ENCODE data around the gene ZNF366.

Gene ZNF366

GRCh38 chr5:72487177-72487576, 20.0 kb downstream of the ZNF366 start:
- DNase-seq, result no peak

- no peak for DNase-seq
These were observed 20.8 kb downstream of the ZNF366 start for GRCh38 chr5:72486371-72486770.

DNA sequence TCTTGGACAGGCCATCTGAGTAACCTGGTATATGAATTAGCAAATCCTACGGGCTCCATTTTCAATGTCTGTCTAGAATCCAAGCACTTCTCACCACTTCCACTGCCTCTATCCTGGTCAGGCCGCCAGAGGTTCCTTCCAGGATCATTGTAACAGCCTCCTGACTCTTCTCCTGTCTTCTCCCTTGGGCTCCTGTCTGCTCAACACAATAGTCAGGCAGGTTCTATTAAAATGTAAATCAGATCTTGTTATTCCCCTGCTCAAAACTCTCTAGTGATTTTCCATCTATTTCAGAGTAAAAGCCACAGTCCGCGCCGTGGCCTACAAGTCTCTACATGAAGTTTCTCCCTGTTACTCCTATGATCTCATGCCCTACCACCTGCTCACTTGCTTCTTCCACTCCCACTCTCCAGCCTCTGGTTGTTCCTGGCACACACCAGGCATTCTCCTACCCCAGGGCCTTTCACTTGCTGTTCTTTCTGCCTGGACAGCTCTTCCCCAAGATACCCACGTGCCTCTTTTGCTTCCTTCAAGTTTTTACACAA, 21.7 kb downstream of the ZNF366 start:
- no peak for DNase-seq

DNA sequence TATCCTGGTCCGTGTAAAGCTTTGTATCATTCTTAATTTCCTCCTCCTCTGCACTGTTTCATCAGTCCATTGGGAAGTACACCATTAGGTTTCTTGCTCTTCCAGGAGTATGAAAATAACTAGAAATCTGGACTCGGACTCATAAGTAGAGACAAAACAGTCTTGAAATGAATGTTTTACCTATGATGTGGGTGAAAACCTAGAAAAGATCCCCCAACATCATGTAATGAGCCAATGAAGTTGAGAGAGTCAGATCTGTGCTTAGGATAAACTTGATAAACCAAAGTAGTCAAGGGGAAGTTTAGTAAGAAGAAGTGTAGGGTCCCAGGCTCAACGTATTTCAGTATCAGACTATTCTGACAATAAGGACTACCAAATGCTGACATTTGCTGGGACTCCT, 25.2 kb downstream of the ZNF366 start:
- no peak for DNase-seq

GRCh38 chr5:72480841-72481240, 26.4 kb downstream of the ZNF366 start:
- DNase-seq, result no peak

DNA sequence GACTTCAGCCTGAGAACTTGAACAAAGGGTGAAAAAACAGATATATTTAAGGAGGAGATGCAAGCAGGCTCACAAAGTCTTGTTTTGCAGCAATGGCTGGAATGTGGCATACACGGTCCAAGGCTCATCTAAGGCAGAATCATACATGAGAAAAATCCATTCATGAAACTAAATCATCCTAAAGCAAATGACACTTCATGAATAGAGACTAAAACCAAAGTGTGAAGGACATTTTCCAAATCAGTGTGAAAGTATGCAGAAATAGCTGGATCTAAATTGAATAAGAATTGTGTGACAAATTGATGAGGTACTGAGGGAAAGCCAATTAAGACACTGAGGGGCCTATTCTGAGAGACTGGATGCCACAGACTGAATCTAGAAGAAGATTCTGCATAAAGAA, 27.3 kb downstream of the ZNF366 start:
- no peak for DNase-seq

DNA sequence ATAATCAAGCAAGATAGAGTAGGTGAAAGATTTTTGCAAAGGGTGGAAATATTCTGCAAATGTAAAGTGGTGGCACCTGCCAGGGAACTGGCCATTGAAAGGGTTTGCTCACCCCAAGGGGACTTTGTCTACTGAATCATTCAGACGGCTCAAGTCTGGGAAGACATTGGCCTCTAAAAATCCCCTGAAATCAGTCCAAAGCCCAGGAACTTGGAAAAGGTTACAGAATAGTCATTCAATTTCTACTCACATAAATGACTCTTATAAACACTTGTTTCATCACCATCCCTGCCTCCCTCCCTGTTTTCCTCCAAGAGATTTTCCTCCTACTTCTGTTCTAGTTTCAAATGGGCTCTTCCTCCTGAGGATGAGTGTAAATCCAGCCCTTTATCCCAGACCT, 28.5 kb downstream of the ZNF366 start:
- no peak for DNase-seq

- DNase-seq, result no peak
These were observed 28.9 kb downstream of the ZNF366 start for GRCh38 chr5:72478276-72478675.

DNA sequence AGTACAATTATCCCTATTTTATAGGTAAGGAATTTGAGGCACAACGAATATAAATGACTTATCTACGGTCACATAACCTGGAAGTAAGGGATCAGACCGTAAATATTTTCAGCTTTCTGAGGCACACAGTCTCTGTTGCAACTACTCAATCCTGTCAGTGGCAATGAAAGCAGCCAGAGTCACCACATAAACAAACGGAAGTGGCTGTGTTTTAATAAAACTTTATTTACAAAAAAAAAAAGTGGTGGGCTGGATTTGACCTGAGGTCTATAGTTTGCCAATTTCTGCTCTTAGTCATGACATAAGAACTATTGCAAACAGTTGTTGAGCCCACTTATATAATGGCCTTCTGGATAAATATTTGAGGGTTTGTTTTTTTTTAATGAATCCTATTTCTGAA, 29.6 kb downstream of the ZNF366 start:
- no peak for DNase-seq

- no peak for DNase-seq
These were observed 30.0 kb downstream of the ZNF366 start for GRCh38 chr5:72477176-72477575.

DNA sequence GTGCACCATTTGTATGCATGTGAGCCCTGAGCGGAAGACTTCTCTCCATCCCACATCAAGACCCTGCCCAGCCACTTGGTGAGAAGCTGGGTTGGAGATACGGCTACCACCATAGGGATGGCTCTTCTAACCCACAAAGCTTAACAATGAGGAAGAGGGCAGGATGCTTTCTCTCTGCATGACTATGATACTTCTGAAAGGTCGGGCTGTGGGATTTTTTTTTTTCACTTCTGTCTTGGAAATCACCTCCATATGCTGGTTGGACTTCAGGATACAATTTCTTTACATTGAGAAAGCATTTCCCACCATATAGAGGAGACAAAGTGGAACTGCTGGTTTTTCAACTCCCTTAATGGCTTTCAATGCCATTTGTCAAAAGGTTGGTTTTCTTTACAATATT, 30.5 kb downstream of the ZNF366 start:
- no peak for DNase-seq

GRCh38 chr5:72476275-72476674, 30.9 kb downstream of the ZNF366 start:
- DNase-seq, result no peak

- DNase-seq, result no peak
These were observed 32.7 kb downstream of the ZNF366 start for GRCh38 chr5:72474516-72474915.

DNA sequence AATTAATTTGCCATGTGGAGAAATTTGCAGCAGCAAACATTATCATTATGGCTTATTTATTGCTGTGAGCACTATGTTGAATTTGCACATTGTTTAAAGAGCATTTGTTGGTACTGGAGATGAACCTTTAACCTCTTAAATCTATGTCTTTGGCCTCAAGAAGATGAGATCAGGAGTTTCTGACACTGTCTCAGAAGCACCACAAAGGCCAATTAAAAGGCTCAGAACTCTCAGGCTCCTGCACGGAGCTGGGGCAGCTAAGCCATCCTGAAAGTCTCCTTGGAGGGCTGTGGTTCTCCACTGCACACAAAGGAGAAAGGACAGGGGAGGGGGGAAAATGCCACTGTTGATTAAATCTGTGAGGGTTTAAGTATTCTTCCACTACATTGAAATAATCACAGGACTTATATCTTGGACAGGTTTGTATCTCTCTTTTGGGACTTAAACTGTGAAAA, 33.1 kb downstream of the ZNF366 start:
- DNase-seq, result no peak

DNA sequence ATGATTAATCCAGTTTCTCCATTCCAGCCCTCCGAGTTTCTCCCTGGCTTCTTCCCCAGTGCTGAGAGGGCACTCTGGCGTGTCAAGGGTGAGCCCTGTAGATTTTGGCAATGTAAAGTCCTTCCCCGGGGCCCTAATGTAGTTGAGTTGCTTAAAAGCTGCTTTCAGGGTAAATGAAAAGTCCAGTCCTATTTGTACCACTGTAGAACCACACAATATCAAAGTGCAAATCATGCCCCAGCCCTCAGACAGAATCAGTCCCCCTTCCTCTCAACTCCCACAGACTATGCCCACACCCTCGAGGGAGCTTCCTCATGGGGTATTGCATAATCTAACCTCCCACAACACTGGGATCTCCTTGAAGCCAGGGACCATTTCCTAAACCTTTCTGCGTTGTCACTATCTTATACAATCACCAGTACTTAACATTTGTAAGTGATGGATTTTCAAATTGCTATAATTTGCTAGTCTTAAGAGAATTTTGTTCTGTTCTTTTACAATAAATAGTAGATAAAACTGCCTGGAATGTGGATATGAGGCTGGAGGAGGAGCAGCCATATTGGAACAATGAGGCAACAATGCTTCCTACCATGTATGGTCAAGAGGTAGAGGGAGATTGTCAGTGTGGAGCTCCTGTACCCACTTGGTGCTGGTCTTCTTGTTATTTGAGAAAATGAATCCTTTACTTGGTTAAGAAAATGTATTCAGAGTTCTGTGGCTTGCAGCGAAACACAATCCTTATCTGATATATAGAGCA, 34.4 kb downstream of the ZNF366 start:
- DNase-seq, result no peak

GRCh38 chr5:72472031-72472430, 35.2 kb downstream of the ZNF366 start:
- no peak for DNase-seq

- no peak for DNase-seq
These were observed 36.4 kb downstream of the ZNF366 start for GRCh38 chr5:72470826-72471225.

DNA sequence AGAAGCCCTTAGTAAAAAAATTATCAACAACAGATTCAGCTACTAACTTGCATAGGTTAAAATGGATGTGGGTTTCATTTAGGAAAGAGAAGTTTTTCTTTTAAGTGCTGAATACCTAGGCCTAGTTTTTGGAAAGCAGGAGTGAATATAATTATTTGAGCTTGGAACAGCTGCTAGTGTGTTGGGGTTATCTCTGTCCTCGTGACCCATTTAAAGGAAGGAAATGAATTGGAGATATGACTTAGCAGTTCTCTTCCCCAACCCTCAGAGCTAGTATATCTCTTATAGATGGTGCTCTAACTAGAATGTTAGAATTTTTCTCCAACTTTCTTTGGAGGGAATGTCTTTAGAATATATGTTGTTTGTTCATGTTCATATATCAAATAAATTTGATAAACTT, 38.6 kb downstream of the ZNF366 start:
- DNase-seq, result no peak

- DNase-seq, result no peak
These were observed 39.2 kb downstream of the ZNF366 start for GRCh38 chr5:72468024-72468423.

DNA sequence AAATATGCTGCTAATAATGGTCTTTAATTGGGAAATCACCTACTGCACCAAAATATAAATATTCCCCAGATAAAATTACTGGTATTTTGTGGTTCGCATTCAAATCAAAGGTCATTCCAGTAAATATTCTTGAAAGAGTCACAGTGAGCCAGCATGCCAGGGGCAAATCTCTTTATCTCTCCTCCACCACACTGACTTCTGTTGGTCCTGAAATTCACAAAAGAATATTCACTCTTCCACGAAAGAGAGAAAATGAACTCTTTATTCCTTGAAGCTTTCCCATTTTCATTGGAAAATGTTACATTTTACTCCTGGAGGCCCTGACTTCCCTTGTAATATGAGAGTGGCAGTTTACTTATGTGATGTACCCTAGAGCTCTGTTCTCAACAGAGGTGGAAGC, 39.7 kb downstream of the ZNF366 start:
- no peak for DNase-seq

GRCh38 chr5:72465601-72466563, 41.3 kb downstream of the ZNF366 start:
- no peak for DNase-seq

DNA sequence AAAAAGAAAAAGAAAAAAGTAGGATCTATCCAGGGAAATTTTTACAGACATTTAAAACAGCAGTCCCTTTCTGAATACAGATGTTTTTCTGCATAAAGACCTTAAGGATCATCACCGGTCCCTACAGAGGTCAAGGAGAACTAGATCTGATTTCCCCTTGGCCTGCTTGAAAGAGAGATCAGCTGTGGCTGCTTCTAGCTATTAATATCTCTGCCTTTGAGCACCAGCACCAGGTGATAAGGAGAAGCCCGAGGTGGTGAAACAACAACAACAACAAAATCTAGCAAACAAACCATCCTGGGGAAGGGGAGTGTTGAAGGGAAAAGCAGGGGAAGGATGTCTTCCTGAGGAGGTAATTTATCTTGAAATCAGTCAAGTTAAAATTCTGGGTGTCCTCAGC, 42.1 kb downstream of the ZNF366 start:
- no peak for DNase-seq

DNA sequence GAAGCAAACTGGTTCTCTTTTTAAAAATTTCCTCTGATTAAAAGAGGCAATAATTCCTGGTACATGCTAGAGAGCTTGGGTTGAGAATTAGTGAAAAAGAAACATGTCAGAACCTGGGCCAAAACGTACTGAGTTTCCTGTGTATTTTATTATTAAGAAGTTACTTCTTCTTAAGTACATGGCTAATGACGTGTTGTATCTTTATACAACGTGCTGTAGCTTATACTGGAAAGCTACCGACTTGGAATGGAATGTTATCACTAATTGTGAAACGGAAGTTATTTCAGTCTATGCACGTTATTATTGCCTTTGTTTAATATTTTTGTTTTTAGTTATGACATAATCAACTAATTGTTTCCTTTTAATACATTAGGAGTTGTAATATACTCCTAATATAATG, 43.1 kb downstream of the ZNF366 start:
- no peak for DNase-seq
